Mesenteric fat pad (tissue), 1 donor: ENCODE data around the gene NAA25. TPM values are rescaled to one million over a fixed set of nuclear protein-coding genes. Genes with fewer than 3 reads are reported as not detected.

ENCODE experiments used
- DNase-seq: peaks from one replicate; pipeline ENCODE4 v3.0.0-alpha.2; 2020; ENCODE audit warnings: low spot score
- long read RNA-seq: library from polyadenylated mRNA; unstranded; transcript quantifications from one replicate; pipeline ENCODE4 v2.0.0, GENCODE V29; 2020
- total RNA-seq: library from RNA; stranded (reverse); fragmentation: NEBNext Ultra II Directional; extraction: Animal tissue kit (Norgen Biotek cat#: 25700); gene quantifications from one replicate; pipeline ENCODE4 v1.2.1, GENCODE V29; 2021
- donor health status: DM: yes; HTN: yes; CAD: no.

Gene NAA25
- 31.6 TPM for total RNA-seq
- long read RNA-seq, partial matches to known transcripts: 46 of 65 reads
- long read RNA-seq, other reads (novel, unspliced or antisense): 18 of 65 reads

- DNase-seq: peak; percentile 95
Measured at GRCh38 chr12:112108202-112109079, at the start of gene NAA25. Gene NAA25 (minus strand): TSS chr12:112108783. CDS start chr12:112108773, 10 bp downstream.

GRCh38 chr12:112153893-112154219 is 45.3 kb upstream of the NAA25 start:
- no peak for DNase-seq

- DNase-seq: no peak
Measured at GRCh38 chr12:112153181-112153892, 44.8 kb upstream of the NAA25 start.

- DNase-seq: no peak
Measured at GRCh38 chr12:112151766-112152541, 43.4 kb upstream of the NAA25 start.

- no peak for DNase-seq
Measured at GRCh38 chr12:112149596-112149995, 41.0 kb upstream of the NAA25 start.

GRCh38 chr12:112148031-112148513 is 39.5 kb upstream of the NAA25 start:
- DNase-seq: no peak

- no peak for DNase-seq
Measured at GRCh38 chr12:112146123-112146522, 37.5 kb upstream of the NAA25 start.

- peak; percentile 37 for DNase-seq
Measured at GRCh38 chr12:112140728-112141127, 32.1 kb upstream of the NAA25 start.

- DNase-seq: no peak
Measured at GRCh38 chr12:112134731-112135130, 26.1 kb upstream of the NAA25 start.

GRCh38 chr12:112133418-112133817 is 24.8 kb upstream of the NAA25 start:
- DNase-seq: no peak

- DNase-seq: no peak
Measured at GRCh38 chr12:112131686-112132085, 23.1 kb upstream of the NAA25 start.

- DNase-seq: no peak
Measured at GRCh38 chr12:112130441-112130998, 21.9 kb upstream of the NAA25 start.

GRCh38 chr12:112126911-112127310 is 18.3 kb upstream of the NAA25 start:
- DNase-seq: no peak

- peak; percentile 72 for DNase-seq
Measured at GRCh38 chr12:112126000-112126438, 17.4 kb upstream of the NAA25 start.

GRCh38 chr12:112125250-112125999 is 16.8 kb upstream of the NAA25 start, which contains the start of gene TRAFD1:
Gene TRAFD1 (plus strand): TSS chr12:112125560. CDS start chr12:112130523, 4,963 bp downstream.
- peak; percentile 99 for DNase-seq

GRCh38 chr12:112124918-112125249 is 16.3 kb upstream of the NAA25 start:
- no peak for DNase-seq

- DNase-seq: peak; percentile 68
Measured at GRCh38 chr12:112122823-112123690, 14.5 kb upstream of the NAA25 start.

- DNase-seq: peak; percentile 86
Measured at GRCh38 chr12:112121780-112122565, 13.4 kb upstream of the NAA25 start.
